Sigmoid colon (tissue), 4 donors: Measurements from ENCODE around the gene COG7.

ENCODE experiments used
- CTCF ChIP-seq, 4 experiments: fragments of 450-650 bp in 3 of 4; fragments of 200-600 bp in 1 of 4; IDR thresholded peaks; one replicate each; pipeline ENCODE4 v1.5.1; 2016 to 2019; ENCODE audit warnings: antibody characterized with exemption in 4 of 4, mild to moderate bottlenecking in 3 of 4, moderate library complexity in 2 of 4
- EP300 ChIP-seq, 4 donors: sonication (generic); formaldehyde crosslinking; IDR thresholded peaks; one replicate each; pipeline ENCODE4 v1.6.1; 2017; ENCODE audit warnings: antibody characterized with exemption in 4 of 4
- POLR2A ChIP-seq, 2 donors: fragments of 450-650 bp; IDR thresholded peaks; one replicate each; pipeline ENCODE4 v1.6.1; 2016; ENCODE audit warnings: antibody characterized with exemption in 2 of 2, mild to moderate bottlenecking in 2 of 2, moderate library complexity in 2 of 2
- POLR2AphosphoS5 ChIP-seq, 4 donors: sonication (generic); formaldehyde crosslinking; IDR thresholded peaks; one replicate each; pipeline ENCODE4 v1.6.1; 2017; ENCODE audit warnings: antibody characterized with exemption in 4 of 4

- TF ChIP-seq POLR2A (IDR thresholded peaks at IDR 0.05), result no peak
- no peak for TF ChIP-seq CTCF (IDR thresholded peaks at IDR 0.05)
- TF ChIP-seq POLR2AphosphoS5 (IDR thresholded peaks at IDR 0.05), result no peak
- TF ChIP-seq EP300 (IDR thresholded peaks at IDR 0.05), result no peak
Measured at GRCh38 chr16:23500212-23500861, 47.3 kb upstream of the COG7 start.
